GM12892 (cell line): ENCODE data around the gene ANKRD13D.

Experiments
- DNase-seq: peaks from one replicate; pipeline ENCODE4 v3.0.0; 2011; ENCODE audit not compliant: insufficient read length
- FAIRE-seq: peaks from 2 replicates; lab custom pipeline; 2011; peaks lifted over from hg19 to GRCh38; lab: Jason Lieb, UNC
- POLR2A ChIP-seq: IDR thresholded peaks from 2 replicates; pipeline ENCODE4 v1.6.1; 2011; ENCODE audit warnings: low read depth, low read length, control low read depth
- POLR2AphosphoS5 ChIP-seq: IDR thresholded peaks from 2 replicates; pipeline ENCODE4 v1.6.1; 2011; ENCODE audit warnings: low read depth, low read length, control low read depth
- TAF1 ChIP-seq: IDR thresholded peaks from 2 replicates; pipeline ENCODE4 v1.6.1; 2011; ENCODE audit warnings: low read depth, mild to moderate bottlenecking, control low read depth, low read length, borderline replicate concordance

The ANKRD13D gene

DNA sequence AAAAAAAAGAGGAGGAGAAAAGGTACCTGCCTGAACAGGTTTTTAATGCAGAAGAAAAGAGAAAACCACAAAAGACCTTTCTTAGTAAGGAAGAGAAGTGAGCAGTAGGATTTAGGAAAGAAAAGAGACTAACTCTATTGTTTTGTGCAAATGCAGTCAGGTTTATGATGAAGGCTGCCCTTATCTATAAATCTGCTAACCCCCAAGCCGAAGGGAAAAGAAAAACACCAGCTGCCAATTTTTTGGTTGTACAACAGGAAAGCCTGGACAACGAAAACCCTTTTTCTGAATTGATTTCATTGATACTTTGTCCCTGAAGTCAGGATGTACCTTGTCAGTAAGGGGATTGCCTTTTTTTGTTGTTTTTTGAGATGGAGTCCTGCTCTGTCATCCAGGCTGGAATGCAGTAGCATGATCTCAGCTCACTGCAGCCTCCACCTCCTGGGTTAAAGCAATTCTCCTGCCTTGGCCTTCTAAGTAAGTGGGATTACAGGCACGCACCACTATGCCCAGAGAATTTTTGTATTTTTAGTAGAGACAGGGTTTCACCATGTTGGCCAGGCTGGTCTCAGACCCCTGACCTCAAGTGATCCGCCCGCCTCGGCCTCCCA, 43.1 kb downstream of the ANKRD13D start:
- FAIRE-seq (no peak), DNase-seq (no peak)
- no peak for TF ChIP-seq POLR2A
- TF ChIP-seq POLR2AphosphoS5: no peak
- TF ChIP-seq TAF1: no peak

DNA sequence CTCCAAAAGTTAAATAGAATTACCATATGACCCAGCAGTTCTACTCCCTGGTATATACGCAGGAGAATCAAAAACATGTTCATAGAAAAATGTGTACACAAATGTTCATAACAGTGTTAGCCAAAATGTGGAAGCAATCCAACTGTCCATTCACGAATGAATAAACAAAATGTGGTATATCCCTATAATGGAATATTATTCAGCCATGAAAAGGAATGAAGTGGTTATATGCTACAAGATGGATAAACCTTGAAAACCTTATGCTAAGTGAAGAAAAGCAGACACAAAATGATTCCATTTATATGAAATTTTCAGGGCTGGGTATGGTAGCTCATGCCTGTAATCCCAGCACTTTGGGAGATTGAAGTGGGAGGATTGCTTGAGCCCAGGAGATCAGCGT, 48.2 kb downstream of the ANKRD13D start:
- no peak for TF ChIP-seq POLR2A
- TF ChIP-seq TAF1: no peak
- no peak for TF ChIP-seq POLR2AphosphoS5
- FAIRE-seq: no peak

DNA sequence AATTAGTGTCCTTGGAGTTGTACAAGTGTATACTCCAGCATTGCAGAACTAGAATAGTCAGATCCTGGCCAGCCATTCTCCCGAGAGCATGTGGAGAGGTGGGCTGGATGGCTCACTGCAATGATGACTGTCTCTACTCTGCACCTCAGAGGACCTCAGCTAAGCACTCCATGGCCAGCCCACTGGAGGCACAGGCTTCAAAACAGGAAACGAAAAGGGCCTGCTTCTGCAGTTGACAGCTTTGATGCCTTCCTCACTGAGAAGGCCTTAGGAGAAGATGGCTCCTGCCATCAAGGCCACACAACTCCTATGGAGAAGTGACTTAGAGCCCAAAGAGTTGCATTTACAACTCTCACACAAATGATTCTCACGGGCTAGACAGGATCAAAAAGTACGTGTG, 55.2 kb downstream of the ANKRD13D start:
- TF ChIP-seq POLR2AphosphoS5: no peak
- no peak for TF ChIP-seq POLR2A
- TF ChIP-seq TAF1: no peak
- DNase-seq (no peak), FAIRE-seq (peak; percentile 85)

More for the DNA sequence above, 48.2 kb downstream of the ANKRD13D start:
- DNase-seq: no peak

DNA sequence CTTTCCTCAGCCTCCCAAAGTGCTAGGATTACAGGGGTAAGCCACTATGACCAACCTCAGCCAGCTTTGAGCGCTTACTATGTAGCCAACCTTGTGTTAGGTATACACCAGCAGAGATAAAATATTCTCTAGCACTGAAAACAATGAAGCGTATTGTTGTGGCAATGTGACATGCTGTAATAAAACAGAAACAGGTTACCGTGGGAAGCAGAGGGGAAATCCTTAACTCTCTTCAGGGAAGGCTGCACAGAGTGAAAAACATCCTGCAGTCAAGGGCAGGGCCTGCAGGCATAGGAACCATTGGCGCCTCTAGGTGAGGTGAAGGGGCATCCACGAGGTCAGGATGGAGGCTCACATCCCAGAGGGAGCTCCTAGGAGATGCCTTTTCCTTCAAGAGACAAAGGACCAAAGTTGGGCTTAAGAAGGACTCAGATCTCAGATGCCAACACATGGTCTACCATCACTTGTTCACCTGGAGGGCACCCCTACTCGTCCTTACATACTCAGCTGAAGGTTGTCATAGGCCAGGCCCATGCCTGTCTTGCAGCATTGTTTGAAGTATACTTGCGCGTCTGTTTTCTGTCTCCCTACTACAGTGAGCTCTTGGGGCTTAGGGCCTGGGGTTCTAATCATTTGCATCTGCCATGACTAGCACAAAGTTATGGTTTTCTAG, 56.3 kb downstream of the ANKRD13D start:
- FAIRE-seq: peak; percentile 77
- DNase-seq: no peak
- no peak for TF ChIP-seq POLR2A
- no peak for TF ChIP-seq TAF1
- TF ChIP-seq POLR2AphosphoS5: no peak

DNA sequence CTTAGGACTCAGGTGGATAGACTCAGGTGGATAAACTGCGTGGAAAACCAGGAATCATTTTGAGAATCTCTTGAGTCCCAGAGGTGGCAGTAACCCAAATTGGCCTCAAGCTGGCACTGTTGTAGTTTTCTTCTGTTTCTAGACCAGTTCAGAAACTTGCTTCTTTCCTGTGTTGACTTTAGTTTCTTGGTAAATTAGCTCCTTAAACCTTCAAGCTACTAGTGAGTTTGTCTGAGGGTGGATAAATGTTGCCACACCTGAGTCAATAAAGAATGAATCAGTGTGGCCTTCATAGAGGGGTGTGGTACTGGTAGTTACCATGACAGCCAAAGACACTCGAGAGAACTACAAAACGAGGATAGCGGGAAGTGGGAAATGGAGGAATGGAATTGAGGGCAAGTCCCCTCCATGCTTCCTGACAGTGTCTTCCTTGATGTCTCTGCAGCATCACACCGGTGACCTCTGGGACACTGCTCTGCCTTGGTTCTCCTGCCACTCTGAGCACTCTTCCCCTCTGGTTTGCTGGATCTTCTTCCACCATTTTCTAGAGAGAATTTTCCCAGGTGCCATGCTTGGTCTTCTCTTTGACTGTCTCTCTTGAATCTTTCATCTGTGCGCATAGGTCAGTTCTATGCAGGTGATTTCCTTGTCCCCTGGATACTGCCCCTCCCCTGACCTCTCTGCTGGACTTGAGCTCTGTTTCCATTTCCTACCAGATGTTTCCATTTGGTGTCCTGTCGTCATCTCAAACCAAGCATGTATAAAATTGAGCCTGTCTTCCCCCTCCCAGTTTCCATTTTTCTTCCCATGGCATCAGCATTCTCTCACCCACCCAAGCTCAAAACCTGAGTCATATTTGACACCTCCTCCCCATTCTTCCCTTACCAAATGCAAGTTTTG, 57.1 kb downstream of the ANKRD13D start:
- TF ChIP-seq POLR2A (no peak), TAF1 (no peak), POLR2AphosphoS5 (no peak)
- DNase-seq: no peak
- FAIRE-seq: no peak

DNA sequence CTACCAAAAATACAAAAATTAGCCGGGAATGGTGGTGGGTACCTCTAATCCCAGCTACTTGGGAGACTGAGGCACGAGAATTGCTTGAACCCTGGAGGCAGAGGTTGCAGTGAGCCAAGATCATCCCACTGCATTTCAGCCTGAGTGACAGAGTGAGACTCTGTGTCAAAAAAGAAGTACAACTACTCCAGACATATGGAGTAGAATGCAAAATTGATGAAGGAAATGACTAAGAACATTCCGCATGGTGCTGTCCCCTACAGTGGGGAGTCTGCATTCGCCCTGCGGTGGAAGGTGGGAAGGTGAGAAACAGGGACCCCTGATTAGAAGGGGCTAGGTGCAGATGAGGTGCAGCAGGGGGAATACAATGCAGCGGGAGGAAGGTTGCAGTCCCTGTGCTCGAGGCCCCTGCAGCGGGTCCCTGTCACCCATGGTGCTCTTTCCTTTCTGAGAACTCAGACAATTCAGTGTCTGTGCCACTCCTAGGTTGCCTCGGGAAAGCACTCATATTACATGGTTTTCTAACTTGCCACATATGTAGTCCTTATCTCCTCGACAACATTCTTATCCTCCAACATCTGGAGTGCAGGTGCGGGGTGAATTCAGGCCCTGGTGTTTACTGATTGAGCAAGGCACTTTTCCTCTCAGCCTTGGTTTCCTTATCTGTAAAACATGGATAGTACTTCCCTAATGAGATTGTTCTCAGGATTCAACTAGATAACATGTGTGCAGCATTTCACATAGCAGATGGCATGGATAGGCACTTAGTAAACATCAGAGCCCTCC, 59.1 kb downstream of the ANKRD13D start:
- TF ChIP-seq POLR2AphosphoS5: no peak
- no peak for TF ChIP-seq POLR2A
- TF ChIP-seq TAF1: no peak
- DNase-seq: no peak
- FAIRE-seq: no peak

DNA sequence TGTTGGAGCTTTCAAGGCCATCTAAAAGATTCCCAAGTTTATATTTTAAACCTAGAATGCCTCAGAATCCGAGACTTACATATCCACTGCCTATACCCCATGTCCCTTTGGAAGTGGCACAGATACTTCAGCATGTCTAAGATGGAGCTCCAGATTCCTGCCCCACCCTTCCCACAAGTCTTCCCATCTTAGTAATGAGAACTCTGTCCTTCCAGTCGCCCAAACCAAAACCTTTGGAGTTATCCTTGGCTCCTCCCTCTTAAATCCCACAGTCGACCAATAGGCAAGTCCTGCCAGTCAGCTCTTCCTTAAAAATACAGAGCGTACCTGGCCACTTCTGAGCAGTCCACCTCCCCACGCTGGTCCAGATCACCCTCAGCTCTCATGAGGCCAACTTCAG, 59.9 kb downstream of the ANKRD13D start:
- DNase-seq: no peak
- FAIRE-seq: no peak
- TF ChIP-seq TAF1 (no peak), POLR2A (no peak), POLR2AphosphoS5 (no peak)

DNA sequence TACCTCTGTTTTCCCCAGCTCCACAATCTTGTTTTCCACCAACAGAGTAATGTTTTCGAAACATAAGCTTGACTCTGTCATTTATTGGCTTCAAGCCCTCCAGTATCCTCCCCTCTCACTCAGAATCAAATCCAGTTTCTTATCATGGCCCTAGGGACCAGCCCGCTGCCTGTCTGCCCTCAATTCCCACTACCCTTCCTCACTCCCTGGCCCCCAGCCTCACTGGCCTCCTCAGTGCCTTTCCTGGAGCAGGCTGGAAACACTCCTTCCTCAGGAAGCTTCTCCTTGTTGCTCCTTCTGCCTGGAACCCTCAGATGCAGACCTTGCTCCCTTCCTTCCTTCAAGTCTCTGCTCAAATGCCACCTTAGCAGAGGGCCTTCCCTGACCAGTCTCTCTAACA, 60.4 kb downstream of the ANKRD13D start:
- DNase-seq (no peak), FAIRE-seq (no peak)
- no peak for TF ChIP-seq TAF1
- TF ChIP-seq POLR2AphosphoS5: no peak
- no peak for TF ChIP-seq POLR2A

DNA sequence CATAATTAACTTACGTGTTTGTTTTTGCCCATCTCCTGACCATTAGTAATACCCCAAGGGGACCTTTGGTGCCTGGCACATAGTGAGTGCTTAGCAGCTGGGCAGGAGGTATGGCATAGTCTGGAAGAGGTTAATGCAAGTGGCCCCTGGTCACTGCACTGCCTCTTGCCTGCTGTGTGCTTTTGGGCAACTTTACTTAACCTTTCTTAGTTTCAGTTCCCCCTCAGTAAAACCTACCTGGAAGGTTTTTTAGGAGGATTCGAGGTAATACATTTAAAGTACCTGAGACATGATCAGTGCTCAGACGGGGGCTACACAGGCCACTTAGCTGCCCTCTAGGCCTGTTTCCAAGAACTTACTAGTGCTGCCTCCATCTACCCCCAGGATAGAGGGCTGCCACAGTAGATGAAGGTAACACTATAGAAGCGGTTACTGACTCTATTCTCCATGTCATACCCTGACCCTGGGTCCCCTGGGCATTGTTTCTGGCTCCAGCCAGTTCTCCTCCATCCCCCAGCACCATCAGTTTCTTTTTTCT, 60.9 kb downstream of the ANKRD13D start:
- DNase-seq (no peak), FAIRE-seq (no peak)
- no peak for TF ChIP-seq TAF1
- no peak for TF ChIP-seq POLR2AphosphoS5
- no peak for TF ChIP-seq POLR2A

DNA sequence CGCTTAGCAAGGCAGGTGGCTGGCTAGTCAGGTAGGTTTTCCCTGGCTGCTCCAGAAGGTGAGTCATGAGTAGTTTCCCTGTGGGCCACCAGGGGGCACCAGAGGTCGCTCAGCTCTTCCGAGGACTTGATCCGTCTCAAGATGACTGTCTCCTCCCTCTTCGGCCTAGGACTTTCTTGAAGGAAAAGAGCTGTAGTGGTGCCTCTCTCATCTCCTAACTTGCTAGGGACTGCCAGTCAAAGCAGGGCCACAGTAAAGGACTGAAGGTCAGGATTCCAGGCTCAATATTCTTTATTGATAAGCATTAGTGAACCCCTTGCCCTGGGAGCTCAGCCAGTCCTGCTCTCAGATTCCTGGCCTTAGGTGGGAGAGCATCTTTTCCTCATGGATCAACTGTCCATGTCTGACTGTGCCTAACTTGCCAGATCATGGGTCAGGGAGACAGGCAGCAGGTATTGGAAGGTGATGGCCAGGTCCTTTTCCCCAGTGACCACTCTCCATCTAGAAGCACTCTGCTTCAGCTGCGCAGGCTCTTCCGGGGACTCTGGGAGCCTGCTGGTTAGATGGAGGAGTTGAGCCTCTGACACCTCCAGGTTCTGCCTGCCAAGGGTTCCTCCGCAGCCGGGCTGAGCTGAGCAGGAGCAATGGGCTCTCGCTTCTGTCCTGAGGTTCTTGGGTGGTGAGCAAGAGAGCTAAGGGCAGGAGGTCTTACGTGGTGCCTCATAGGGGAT, 62.3 kb downstream of the ANKRD13D start:
- peak; percentile 88 for FAIRE-seq
- TF ChIP-seq POLR2AphosphoS5: no peak
- TF ChIP-seq TAF1: no peak
- 0 out of 2 replicates have a peak, but pooled peaks have one; percentile 19 for TF ChIP-seq POLR2A
- no peak for DNase-seq
